SH-SY5Y (cell line): ENCODE data around the gene FOXN1.

ENCODE experiments used
- GATA2 ChIP-seq: IDR thresholded peaks from 2 replicates; pipeline ENCODE4 v1.6.1; 2011; ENCODE audit warnings: mild to moderate bottlenecking, low read depth, low read length
- GATA3 ChIP-seq: IDR thresholded peaks from 2 replicates; pipeline ENCODE4 v1.6.1; 2011; ENCODE audit warnings: low read depth, mild to moderate bottlenecking, low read length, moderate library complexity

DNA sequence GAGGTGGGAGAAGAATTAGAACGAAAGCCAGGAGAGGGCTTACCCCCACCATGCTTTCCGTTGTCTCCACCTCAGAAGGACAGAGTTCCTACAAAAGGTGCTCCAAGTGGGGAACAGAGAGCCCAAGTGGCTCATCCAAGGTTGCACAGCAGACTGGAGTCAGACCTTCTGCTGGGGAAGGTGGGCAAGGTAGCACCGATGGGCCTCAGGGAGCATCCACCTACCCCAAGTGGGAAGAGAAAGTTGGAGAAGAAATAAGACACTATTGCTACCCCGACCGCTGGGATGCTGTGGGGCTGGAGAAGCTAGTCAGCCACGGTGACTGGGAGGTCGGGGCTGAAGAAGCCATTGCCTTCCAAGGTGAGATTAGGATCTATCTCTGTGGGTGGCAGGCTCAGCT, 24.8 kb downstream of the FOXN1 start:
- TF ChIP-seq GATA2 (no peak), GATA3 (no peak)
